ENCODE results near the gene ATF4.

Gene ATF4

DNA sequence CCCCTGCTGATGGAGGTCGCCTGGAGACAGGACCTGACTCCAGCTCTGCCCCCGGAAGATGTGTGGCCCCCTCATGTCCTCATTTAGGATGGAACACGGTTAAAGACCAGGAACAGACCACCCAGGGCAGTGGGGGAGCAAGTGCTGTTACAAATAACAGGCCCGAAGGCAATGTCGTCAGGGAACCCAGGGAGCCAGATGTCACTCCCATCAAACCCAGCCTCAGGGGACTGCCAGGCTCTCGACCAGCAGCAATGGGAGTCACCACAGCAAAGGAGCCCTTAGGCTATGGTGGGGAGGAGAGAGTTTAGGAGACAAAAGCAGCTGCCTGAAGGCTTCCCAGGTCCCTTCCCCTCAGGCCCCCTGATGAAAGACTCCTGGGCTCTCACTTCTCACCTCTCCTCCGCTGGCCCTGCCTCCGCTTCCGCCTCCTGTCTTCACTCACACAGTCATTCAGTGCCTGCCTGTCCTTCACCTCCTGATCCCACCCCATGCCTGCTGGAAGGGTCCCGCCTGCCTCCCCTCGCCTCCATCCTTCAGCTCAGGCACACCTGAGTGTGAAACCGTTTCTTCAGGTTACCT is 7.8 kb downstream of the ATF4 start:
- no peak overlapping the region for H3K4me3 ChIP-seq (ENCODE audit: low read depth, low read length)

DNA sequence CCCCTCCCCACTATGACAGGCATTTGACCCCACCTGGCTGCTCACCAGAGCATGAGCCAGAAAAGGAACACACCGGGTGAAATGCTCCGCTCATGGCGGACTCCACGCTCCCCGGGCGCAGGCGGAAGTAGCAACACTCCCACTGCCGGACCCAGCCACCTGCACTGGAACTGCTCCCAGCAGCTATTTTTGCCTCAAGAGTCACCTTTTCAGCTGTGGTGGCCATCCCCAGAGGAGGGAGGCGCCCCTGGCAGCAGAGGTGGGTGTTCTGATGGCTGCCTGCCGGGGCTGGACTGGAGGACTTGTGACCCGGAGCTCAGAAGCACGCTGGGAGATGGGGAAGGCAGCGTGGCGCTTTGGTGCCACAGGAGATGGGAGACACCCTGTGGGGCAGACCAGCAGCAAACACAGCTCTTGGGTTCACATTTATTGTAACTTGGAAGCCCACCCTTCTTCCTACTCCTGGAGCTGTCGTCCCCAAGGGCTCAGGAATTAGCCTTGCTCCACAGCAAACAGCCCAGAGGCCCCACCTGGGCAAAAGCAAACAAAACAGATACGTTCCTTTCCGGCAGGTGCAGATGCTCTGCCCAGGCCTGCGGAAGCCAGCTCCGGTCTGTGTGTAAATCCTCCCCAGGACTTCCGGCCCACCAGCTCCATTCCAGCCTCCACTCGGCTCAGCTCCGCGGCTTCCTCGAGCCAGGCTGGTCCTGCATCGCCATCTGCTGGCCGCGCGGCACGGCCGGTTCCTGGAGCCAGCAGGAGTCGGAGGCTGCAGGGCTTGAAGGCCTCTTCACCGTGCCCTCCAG is 8.5 kb downstream of the ATF4 start:
- no peak overlapping the region for H3K4me3 ChIP-seq (ENCODE audit: low read depth, low read length)

GRCh38 chr22:39529487-39529851 is 9.1 kb downstream of the ATF4 start:
- H3K4me3 ChIP-seq (ENCODE audit: low read depth, low read length) = no peak overlapping the region

DNA sequence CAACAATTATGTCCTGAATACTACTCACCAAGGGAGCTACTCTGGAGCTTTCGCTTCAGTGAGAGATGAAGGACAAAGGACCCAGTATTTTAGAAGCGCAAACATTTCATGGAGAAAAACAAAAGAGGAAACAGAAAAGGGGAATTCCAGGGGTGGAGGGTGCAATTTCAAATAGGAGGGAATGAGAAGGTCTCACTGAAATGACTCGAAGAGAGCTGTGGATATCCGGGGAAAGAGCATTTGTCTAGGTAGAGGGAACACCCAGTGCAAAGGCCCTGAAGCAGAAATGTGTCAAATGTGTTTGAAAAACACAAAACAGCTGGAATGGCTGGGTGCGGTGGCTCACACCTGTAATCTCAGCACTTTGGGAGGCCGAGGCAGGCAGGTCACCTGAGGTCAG is 9.8 kb downstream of the ATF4 start:
- no peak overlapping the region for H3K4me3 ChIP-seq (ENCODE audit: low read depth, low read length)

DNA sequence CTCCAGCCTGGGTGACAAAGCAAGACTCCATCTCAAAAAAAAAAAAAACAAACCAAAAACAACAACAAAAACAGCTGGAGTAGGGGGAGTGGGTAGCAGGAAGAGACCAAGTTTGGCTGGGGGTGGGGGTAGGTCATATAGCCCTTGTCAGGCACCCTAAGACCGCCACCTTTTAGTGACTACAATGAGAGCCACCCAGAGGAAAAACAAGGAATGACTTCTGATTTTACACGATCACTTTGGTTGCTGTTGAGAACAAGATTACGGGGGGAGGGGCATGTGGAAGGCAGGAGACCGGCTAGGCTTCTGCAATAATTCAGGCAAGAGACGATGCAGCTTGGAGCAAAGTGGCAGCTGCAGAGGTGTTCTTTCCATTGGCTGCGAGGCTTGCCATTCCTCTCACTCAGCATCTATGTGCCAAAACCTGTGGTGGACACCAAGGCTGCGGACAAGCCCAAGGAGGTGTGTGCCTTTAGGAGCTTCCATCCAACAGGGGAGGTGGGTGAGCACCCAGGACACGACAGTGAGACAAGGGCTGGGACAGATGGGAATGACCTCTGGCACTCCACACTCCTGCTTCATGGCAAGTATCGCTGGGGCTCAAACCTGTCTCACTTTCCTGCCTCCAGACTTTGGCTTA is 10.4 kb downstream of the ATF4 start:
- H3K4me3 ChIP-seq (ENCODE audit: low read depth, low read length) = no peak overlapping the region

DNA sequence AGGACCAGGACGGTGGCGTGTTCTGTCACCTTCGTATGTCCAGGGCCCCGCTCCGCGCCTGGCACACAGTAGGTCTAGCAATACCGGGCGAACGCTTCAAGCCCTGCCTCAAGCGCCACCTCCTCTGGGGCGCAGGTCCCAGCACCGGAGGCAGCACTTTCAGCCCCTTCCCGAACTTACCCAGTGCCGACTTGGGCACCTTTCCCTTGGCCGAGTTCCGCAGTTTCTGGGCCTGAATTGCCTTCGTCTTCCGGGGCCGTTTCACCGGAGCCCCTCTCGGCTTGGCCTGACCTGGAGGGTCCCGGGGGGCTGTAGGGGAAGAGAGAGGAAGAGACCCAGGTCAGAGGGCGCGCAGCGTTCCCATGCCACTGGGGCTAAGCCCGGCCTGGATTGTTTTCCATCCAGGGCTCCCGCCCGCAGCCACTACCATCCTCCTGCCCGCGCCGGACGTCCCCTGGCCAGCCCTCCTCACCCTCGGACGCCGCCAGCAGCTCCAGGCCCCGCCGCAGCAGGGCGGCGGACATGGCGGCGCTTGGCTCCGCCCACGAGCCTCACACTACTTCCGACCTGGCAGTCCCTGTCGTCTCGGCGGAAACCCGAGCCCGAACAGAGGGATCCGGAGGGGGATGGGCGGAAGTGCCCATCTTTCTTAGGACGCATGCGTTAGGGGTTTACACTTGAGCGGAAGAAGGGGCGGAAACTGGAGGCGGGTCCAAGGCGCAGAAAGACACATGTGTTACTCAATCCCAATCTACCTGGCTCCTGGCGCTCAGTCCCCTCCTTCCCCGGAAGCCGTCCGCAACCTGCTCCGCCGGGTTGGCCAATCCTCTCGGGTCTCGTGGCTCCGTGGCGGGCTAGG is 12.1 kb downstream of the ATF4 start, which contains the start of gene RPS19BP1:
TSS of gene RPS19BP1 (minus strand) at position 534 of the 859 bp plus-strand sequence. CDS start at position 524, 10 bp downstream.
- H3K4me3 ChIP-seq (ENCODE audit: low read depth, low read length) = peak within 1 kb of the TSS; percentile 89

GRCh38 chr22:39534092-39534506 is 13.7 kb downstream of the ATF4 start:
- no peak overlapping the region for H3K4me3 ChIP-seq (ENCODE audit: low read depth, low read length)

GRCh38 chr22:39534591-39535356 is 14.4 kb downstream of the ATF4 start:
- no peak overlapping the region for H3K4me3 ChIP-seq (ENCODE audit: low read depth, low read length)

DNA sequence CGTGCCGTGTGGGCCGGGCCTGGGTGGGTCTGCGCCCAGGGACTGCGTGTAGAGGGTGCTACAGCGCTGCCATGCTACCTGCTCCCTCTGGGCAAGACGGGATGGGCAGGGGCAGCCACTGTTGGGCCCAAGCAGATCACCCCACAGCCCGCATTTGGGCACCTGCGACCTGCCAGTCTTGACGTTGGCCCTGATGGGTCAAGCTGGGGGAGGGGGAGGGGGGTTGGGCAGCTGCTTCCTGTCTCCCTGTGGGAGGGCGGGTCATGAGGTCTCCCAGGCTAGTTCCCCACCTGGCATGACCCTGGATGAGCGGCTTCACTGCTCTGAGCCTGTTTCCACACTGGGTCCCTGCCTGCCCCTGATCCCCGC is 15.0 kb downstream of the ATF4 start:
- H3K4me3 ChIP-seq (ENCODE audit: low read depth, low read length) = no peak overlapping the region

DNA sequence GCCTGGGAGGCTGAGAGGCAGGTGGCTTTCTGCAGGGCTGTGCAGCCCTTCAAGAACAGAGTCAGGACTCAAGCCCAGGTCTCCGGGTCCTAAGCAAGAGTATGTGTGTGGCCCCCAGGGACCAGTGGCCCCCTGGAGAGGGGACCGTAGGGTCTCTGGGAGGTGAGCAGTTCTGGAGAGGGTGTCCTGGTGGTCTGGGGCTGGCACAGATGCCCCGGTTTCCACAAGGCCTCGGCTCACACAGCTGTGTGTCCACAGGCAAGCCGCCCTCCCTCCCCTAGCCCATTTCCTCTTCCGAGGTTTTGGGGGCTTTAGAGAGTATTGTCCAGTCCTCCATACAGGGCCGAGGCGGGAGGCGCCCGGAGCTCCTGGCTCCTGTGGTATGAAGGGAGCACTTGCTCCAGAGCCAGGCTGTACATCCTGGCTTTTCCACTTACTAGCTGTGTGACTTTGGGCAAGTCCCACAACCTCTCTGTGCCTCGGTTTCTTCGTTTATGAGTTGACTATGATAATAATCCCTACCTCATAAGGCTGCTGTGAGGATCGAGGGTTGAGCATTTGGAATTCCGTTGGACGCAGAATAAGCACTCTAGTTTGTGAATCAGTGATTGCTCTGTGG is 15.6 kb downstream of the ATF4 start:
- H3K4me3 ChIP-seq (ENCODE audit: low read depth, low read length) = no peak overlapping the region

GRCh38 chr22:39536711-39537110 is 16.3 kb downstream of the ATF4 start:
- H3K4me3 ChIP-seq (ENCODE audit: low read depth, low read length) = no peak overlapping the region

GRCh38 chr22:39537975-39538374 is 17.6 kb downstream of the ATF4 start:
- H3K4me3 ChIP-seq (ENCODE audit: low read depth, low read length) = no peak overlapping the region

DNA sequence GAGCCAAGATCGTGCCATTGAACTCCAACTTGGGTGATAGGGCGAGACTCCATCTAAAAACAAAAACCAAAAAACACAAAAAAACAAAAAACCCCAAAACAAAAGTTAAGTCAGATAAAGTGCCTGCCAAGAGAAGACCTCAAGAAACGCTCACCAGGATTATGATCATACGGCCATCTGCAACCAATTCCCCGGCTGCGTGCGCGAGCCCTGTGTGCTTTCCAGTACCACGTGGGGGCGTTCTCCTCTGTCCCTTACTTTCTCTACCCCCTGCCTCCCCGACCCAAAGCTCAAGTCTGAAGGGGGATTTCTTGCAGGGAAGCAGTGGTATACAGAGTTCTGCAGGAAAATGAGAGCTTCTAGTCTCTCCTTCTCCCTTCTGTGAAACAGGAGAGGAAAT is 22.7 kb downstream of the ATF4 start:
- H3K4me3 ChIP-seq (ENCODE audit: low read depth, low read length) = no peak overlapping the region

DNA sequence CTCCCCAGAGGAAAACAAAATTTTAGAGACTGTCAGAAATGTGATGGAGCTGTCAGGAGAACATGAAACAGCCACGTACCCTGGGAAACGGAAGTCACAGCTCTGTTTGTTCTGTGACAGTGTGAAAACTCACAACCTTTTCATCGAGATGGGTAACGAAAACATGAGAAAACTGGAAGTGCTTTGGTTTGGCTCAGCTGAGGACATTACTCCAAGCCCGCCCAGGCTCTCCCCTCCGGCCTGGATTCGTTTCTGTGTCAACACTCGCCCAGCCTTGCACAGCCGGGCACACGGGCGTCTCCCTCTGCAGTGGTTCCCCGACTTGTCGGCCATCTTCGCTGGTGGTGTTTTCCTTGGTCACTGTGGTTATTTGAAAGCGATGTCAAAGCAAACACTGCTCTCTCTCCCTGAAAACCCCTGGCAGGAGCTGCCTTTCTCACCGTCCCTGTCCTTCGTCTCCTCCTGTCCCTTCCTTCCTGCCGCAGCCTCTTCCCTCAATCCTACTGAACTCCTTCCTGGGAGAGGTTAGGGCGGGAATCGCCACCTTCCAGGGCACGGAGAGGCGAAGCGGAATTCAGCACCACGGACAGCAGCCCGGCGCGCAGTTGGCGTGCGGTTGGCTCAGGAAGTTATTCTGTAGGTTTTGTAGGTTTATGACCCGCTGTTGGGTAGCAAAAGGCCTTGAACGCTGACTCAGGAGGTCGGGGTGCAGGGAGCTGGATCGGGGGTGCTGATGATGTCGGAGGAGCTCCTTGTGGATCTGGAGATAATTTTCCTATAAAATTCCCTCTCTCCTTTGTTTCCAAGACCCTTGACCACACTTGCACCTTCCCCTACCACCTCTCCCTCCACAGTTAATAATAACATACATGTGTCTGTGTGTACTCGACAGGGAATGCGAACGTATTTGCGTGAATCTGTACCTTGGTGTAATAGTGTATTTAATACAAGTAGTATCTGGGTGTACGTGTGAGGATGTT is 25.3 kb downstream of the ATF4 start:
- no peak overlapping the region for H3K4me3 ChIP-seq (ENCODE audit: low read depth, low read length)

GRCh38 chr22:39546889-39547586 is 26.7 kb downstream of the ATF4 start:
- H3K4me3 ChIP-seq (ENCODE audit: low read depth, low read length) = no peak overlapping the region

- no peak overlapping the region for H3K4me3 ChIP-seq (ENCODE audit: low read depth, low read length)
Measured at GRCh38 chr22:39547587-39547947, 27.2 kb downstream of the ATF4 start.

DNA sequence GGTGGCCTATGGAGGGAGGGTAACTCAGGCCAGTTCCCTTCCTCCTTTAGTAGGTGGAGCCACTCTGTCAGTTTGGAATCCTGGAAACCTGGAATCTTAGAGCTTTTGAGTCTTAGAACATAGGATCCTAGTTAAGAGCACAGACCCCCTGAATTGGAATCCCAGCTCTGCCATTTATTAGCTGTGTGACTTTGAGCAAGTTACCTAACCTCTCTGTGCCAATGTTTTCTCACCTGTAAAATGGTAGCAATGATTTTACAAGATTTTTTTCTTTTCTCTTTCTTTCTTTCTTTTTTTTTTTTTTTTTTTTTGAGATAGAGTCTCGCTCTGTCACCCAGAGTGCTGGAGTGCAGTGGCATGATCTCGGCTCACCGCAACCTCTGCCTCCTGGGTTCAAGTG is 33.1 kb downstream of the ATF4 start:
- H3K4me3 ChIP-seq (ENCODE audit: low read depth, low read length) = no peak overlapping the region

GRCh38 chr22:39554151-39554550 is 33.8 kb downstream of the ATF4 start:
- H3K4me3 ChIP-seq (ENCODE audit: low read depth, low read length) = no peak overlapping the region

Measured in iPS-11a (cell line).